ENCODE measurements around the gene HCK. TPM values are rescaled to one million over a fixed set of nuclear protein-coding genes. Genes with fewer than 3 reads are reported as not detected.
A peak's percentile ranks its signal among the peaks of the same experiment; 100 is the strongest.
"Not testable (repeated sequence)": the region's sequence is repeated elsewhere in the genome, so short reads cannot be mapped to it uniquely, and the experiment has no call there.

The HCK gene
- total RNA-seq, 1 experiment from 2014 or later, result not detected

- DNase-seq (ENCODE audit: low read depth), result no peak
Observed at GRCh38 chr20:32028647-32029372, 23.2 kb upstream of the HCK start.

- no peak for DNase-seq (ENCODE audit: low read depth)
Observed at GRCh38 chr20:32029561-32029960, 22.5 kb upstream of the HCK start.

GRCh38 chr20:32031007-32031958, 20.8 kb upstream of the HCK start:
- DNase-seq (ENCODE audit: low read depth), result peak; percentile 82

GRCh38 chr20:32033316-32033715, 18.7 kb upstream of the HCK start:
- no peak for DNase-seq (ENCODE audit: low read depth)

- not testable (repeated sequence) for DNase-seq (ENCODE audit: low read depth)
Observed at GRCh38 chr20:32033721-32034120, 18.3 kb upstream of the HCK start.

- peak; percentile 6 for DNase-seq (ENCODE audit: low read depth)
Observed at GRCh38 chr20:32034581-32035425, 17.2 kb upstream of the HCK start.

GRCh38 chr20:32035426-32035779, 16.6 kb upstream of the HCK start:
- no peak for DNase-seq (ENCODE audit: low read depth)

- DNase-seq (ENCODE audit: low read depth), result no peak
Observed at GRCh38 chr20:32036252-32036651, 15.8 kb upstream of the HCK start.

GRCh38 chr20:32036716-32037485, 15.1 kb upstream of the HCK start:
- no peak for DNase-seq (ENCODE audit: low read depth)

- DNase-seq (ENCODE audit: low read depth), result peak; percentile 25
Observed at GRCh38 chr20:32037929-32038328, 14.1 kb upstream of the HCK start.

GRCh38 chr20:32040142-32040953, 11.7 kb upstream of the HCK start:
- peak; percentile 17 for DNase-seq (ENCODE audit: low read depth)

- DNase-seq (ENCODE audit: low read depth), result no peak
Observed at GRCh38 chr20:32045999-32046398, 6.0 kb upstream of the HCK start.

GRCh38 chr20:32050324-32050841, 1.7 kb upstream of the HCK start:
- DNase-seq (ENCODE audit: low read depth), result no peak

- no peak for DNase-seq (ENCODE audit: low read depth)
Observed at GRCh38 chr20:32050851-32051556, 1.0 kb upstream of the HCK start.

- DNase-seq (ENCODE audit: low read depth), result no peak
Observed at GRCh38 chr20:32051720-32052089, 337 bp upstream of the HCK start.

- no peak for DNase-seq (ENCODE audit: low read depth)
Observed at GRCh38 chr20:32052778-32053362, 828 bp downstream of the HCK start.

- DNase-seq (ENCODE audit: low read depth), result no peak
Observed at GRCh38 chr20:32053648-32054047, 1.6 kb downstream of the HCK start.

- DNase-seq (ENCODE audit: low read depth), result no peak
Observed at GRCh38 chr20:32056708-32057483, 4.9 kb downstream of the HCK start.
